GM19395 (cell line): ENCODE data around the gene ELL.

ENCODE experiments used
- ATAC-seq: cut with Tn5 transposase; IDR thresholded peaks from one replicate; pipeline ENCODE4 v1.9.1; 2021; ENCODE audit warnings: mild to moderate bottlenecking, moderate library complexity; ENCODE audit not compliant: unreplicated experiment

Gene ELL

GRCh38 chr19:18449552-18449951, 72.3 kb downstream of the ELL start:
- no peak for ATAC-seq

DNA sequence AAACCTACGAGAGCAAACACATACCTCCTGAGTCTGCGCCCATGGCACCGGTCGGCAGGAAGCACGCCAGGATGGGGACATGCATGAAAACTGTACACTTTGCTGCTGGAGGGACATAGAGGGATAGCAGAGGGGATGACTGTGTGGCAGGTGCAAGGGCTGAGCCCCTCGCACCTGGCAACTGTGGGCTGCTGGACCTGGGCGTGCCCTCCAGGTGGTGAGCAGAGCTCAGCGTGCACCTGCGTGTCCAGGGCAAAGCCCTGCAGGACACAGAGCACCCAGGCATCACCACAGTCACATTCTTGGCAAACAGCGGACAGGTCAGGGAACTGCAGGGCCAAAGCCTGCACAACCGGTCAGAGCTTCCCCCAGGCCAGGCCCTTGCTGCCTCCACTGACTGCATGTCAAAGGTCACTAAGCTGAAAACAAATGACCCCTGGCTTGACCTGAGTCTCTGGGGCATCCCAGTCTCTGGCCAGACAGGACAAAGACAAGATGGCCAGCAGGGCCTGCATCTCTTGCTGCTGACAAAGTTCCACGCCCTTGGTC, 75.0 kb downstream of the ELL start:
- ATAC-seq: no peak

GRCh38 chr19:18446145-18446810, 75.6 kb downstream of the ELL start:
- no peak for ATAC-seq

- ATAC-seq: no peak
Observed at GRCh38 chr19:18445262-18445948, 76.5 kb downstream of the ELL start.

DNA sequence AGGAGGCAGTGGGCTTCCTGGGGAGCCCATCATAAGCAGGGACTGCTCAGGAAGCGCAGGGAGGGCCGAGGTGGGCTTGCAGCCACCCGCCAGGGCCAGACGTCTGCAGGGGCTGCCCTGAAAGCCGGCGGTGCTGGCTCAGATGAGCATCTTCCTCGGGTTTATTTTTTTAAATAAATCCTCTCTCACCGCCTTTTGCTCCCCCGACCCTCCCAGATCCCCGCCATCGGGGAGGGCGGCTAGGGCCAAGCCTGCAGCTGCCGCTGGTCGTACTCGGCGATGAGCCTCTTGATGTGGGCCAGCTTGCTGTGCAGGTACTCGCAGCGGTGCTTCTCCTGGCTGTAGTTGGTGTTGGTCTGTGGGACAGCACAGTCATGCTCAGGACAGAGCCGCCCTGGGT, 77.4 kb downstream of the ELL start:
- no peak for ATAC-seq

- ATAC-seq: no peak
Observed at GRCh38 chr19:18443831-18444230, 78.0 kb downstream of the ELL start.

DNA sequence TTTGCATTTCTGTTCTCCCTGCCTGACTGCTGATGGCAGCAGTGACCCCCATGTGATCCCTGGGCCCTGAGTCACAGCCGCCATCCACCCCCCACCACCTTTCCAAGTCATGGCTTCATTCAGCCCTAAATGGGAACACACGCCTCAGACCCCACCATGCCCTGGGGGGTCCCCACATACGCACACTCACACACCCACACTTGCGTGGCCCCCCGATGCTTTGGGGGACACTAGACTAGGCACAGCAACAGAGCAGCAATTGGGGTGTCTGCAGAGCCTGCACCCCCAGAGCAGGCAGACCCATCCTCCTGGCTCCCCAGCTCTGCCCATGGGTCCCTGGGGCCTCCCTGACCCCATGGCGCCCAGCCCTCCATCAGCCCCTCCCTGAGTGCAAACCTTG, 78.5 kb downstream of the ELL start:
- ATAC-seq: no peak

DNA sequence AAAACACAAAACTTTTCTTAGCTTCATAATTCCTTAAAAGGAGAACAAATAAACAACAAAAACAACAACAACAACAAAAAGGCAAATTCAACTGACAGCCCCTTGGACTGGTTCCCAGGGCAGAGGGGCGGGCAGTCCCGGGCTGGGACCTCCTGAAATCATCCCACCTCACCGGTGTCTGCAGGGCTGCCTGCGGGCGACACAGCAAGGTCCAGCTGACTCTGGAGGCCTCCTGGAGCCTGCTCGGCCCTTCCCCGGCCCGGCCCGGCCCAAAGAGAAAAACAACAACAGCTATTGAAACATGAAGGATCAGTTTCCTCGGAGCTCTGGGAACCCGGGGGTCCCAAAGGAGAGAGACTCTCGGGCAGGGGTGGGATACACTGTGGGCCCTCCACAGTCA, 78.9 kb downstream of the ELL start:
- no peak for ATAC-seq

DNA sequence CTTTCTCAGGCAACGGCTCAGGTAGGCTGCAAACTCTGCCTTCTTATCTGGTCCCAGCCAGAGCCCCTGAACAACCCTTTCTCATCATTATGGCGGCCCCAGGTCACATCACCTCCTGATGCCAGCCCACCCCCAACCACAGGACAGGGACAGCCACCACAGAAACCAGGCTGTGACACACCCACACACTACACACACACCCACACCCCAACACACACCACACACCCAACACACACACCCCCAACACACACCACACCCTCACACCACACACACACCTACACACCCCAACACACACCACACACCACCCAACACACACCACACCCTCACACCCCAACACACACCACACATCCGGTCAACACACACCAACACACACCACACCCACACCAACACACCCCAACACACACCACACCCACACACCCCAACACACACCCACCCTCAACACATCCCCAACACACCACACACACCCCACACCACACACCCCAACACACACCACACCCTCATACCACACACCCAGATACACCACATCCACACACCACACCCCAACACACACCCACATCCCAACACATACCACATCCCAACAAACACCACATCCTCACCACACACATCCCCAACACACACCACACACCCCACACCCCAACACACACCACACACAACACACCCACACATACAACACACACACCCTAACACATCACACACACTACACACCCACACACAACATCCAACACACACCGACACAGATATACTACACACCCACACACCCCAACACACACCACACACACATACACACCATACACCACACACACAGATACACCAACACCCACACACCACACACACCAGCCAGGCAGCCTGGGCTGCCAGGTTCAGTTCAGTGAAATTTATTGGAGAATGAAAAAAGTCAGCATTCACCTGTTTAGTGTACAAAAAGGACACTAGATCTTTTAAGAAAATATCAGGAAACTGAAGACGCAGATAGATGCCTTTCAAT, 79.8 kb downstream of the ELL start:
- ATAC-seq: no peak

DNA sequence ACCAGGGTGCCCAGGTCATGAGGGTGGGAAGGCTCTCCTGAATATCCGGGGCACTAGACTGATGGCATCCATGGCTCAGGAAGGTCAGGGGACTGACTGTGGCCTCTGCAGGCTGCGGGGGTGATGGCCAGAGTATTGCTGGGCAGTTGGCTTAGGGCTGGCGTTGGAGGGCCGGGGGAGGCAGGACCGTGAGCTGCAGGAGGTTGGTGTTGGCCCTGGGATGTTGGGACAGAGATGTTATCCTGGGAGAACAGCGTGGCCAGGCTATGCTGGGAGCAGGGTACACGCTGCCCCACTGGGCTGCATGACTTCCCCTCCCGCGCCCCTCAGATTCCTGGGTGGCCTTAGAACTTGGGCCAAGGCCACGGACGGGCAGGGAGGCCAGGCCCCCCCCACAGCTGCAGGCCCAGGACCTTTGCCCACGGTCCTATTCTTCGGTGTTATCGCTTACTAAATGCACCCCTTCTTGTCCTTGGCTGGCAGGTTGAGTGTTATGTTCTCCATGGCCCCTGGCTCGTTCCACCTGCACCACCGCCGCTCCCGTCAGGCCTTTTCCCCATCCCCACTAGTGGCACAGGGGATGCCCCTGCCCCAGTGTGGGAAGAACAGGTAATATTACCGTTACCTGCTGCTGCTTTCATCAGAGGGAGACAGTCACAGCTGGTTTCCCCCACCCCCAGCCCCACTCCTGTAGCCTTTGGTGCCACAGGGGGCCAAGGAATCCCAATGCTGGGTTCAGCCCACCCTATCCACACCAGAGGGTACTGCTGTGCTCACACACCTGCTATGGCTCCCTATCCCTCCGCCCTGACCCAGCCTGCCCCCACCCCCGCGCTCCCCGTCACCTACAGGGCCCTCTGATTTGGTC, 80.7 kb downstream of the ELL start:
- no peak for ATAC-seq

- no peak for ATAC-seq
Observed at GRCh38 chr19:18440415-18440877, 81.4 kb downstream of the ELL start.

DNA sequence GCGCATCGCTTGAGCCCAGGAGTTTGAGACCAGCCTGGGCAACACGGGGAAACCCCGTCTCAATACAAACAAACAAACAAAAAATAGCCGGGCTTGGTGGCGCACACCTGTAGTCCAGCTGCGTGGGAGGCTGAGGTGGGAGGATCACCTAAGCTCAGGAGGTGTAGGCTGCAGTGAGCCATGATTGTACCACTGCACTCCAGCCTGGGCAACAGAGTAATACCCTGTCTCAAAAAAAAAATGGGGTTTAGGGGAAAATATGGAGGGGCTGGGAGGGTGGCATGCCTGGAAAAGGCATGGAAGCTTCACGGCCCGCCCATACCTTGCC, 82.0 kb downstream of the ELL start:
- no peak for ATAC-seq

DNA sequence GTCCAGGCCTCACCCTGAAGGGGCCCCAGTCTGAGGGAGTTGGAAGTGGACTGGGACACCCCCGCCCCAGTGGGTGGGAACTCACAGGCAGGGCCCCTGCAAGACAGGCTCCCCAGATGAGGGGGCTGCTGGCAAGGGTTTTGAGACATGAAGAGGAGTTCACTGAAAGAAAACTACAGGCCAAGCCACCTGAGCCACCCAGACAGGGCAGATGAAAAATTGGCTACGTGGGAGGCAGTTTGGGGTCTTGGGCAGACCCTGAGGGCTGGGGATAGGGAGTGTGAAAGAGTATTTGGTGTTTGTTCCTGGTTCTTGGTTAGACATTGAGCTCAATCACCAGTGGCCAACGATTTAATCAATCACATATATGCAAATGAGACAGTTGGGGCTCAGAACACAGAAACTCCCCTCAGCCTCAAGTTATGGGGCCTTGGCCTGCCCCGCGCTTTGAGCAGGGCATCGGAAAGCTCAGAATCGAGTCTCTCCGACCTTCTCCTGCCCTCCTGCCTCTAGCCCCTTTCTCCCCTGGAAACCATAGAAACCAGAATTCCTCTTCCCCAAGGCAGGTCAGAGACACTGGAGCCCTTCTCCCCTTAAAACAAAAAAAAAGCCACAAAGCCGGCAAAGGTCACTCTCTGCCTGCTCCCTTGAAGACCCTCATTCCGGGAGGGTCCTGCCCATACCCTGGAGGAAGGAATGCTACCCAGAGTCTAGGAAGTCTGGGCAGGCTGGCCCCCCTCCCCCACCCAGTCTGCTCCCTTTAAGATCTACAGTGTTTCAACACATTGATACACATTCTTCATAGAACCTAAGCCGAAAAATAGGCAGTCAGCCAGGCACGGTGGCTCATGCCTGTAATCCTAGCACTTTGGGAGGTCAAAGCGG, 82.6 kb downstream of the ELL start:
- ATAC-seq: no peak

GRCh38 chr19:18438331-18439024, 83.4 kb downstream of the ELL start:
- no peak for ATAC-seq

- no peak for ATAC-seq
Observed at GRCh38 chr19:18437491-18438330, 84.2 kb downstream of the ELL start, which contains the start of gene ISYNA1. ISYNA1 (minus strand) TSS chr19:18438133; CDS start chr19:18437979, 154 bp downstream.

GRCh38 chr19:18436671-18437490, 85.0 kb downstream of the ELL start:
- ATAC-seq: peak; percentile 59
